H9 (cell line): Measurements from ENCODE around the gene DHRS9. TPM values are rescaled to one million over a fixed set of nuclear protein-coding genes. Genes with fewer than 3 reads are reported as not detected.

ENCODE experiments used
- DNase-seq: peaks from one replicate; pipeline ENCODE4 v3.0.0-alpha.2; 2017
- H2AFZ ChIP-seq: one replicate; pipeline ENCODE4 v1.6.1; 2013; ENCODE audit warnings: mild to moderate bottlenecking, low read length, control low read depth, moderate library complexity
- H2AK5ac ChIP-seq: 2 replicates; pipeline ENCODE4 v1.6.1; 2013; ENCODE audit warnings: low read length, control low read depth, mixed read lengths; ENCODE audit not compliant: insufficient read length
- H2BK120ac ChIP-seq: one replicate; pipeline ENCODE4 v1.6.1; 2013; ENCODE audit warnings: low read depth, mild to moderate bottlenecking, low read length, control low read depth, inconsistent platforms; ENCODE audit not compliant: poor library complexity, severe bottlenecking
- H2BK12ac ChIP-seq: 2 replicates; pipeline ENCODE4 v1.6.1; 2013; ENCODE audit warnings: low read length, control low read depth, mixed read lengths, low read depth; ENCODE audit not compliant: insufficient read length
- H2BK15ac ChIP-seq: 2 replicates; pipeline ENCODE4 v1.6.1; 2013; ENCODE audit warnings: low read depth, low read length, control low read depth
- H2BK20ac ChIP-seq: one replicate; pipeline ENCODE4 v1.6.1; 2013; ENCODE audit warnings: low read depth, mild to moderate bottlenecking, low read length, control low read depth, inconsistent platforms; ENCODE audit not compliant: poor library complexity, severe bottlenecking
- H2BK5ac ChIP-seq: 2 replicates; pipeline ENCODE4 v1.6.1; 2013; ENCODE audit warnings: low read length, control low read depth, mixed read lengths; ENCODE audit not compliant: insufficient read length
- H3K14ac ChIP-seq: 2 replicates; pipeline ENCODE4 v1.6.1; 2013; ENCODE audit warnings: low read length, control low read depth; ENCODE audit not compliant: insufficient read depth
- H3K18ac ChIP-seq: 2 replicates; pipeline ENCODE4 v1.6.1; 2013; ENCODE audit warnings: low read depth, mild to moderate bottlenecking, mixed read lengths, low read length, control low read depth; ENCODE audit not compliant: insufficient read length
- H3K23ac ChIP-seq: 2 replicates; pipeline ENCODE4 v1.6.1; 2013; ENCODE audit warnings: low read length, control low read depth, mixed read lengths, low read depth; ENCODE audit not compliant: insufficient read length
- H3K23me2 ChIP-seq: 2 replicates; pipeline ENCODE4 v1.6.1; 2013; ENCODE audit warnings: low read depth, mild to moderate bottlenecking, mixed read lengths, low read length, control low read depth; ENCODE audit not compliant: insufficient read length, poor library complexity, severe bottlenecking
- H3K27ac ChIP-seq: 2 replicates; pipeline ENCODE4 v1.5.1; 2013; ENCODE audit warnings: low read length, control low read depth, mixed read lengths, low read depth; ENCODE audit not compliant: insufficient read length
- H3K27me3 ChIP-seq: 2 replicates; pipeline ENCODE4 v1.6.1; 2013; ENCODE audit warnings: low read length, control low read depth, inconsistent platforms; ENCODE audit not compliant: insufficient read depth
- H3K4ac ChIP-seq: 2 replicates; pipeline ENCODE4 v1.6.1; 2013; ENCODE audit warnings: low read depth, mild to moderate bottlenecking, control low read depth, inconsistent platforms, low read length, moderate library complexity
- H3K4me1 ChIP-seq: 2 replicates; pipeline ENCODE4 v1.6.1; 2013; ENCODE audit warnings: low read length, control low read depth, inconsistent platforms; ENCODE audit not compliant: insufficient read depth
- H3K4me2 ChIP-seq: 2 replicates; pipeline ENCODE4 v1.6.1; 2013; ENCODE audit warnings: low read length, control low read depth, mixed read lengths; ENCODE audit not compliant: insufficient read length, insufficient read depth
- H3K56ac ChIP-seq: 2 replicates; pipeline ENCODE4 v1.6.1; 2013; ENCODE audit warnings: low read depth, mild to moderate bottlenecking, mixed read lengths, low read length, control low read depth; ENCODE audit not compliant: insufficient read length
- H3K79me1 ChIP-seq: 2 replicates; pipeline ENCODE4 v1.6.1; 2013; ENCODE audit warnings: low read depth, mild to moderate bottlenecking, moderate library complexity, low read length, control low read depth, inconsistent platforms; ENCODE audit not compliant: insufficient read depth, poor library complexity, severe bottlenecking
- H3K79me2 ChIP-seq: 2 replicates; pipeline ENCODE4 v1.6.1; 2013; ENCODE audit warnings: low read length, control low read depth, inconsistent platforms; ENCODE audit not compliant: insufficient read depth
- H3K9ac ChIP-seq: 2 replicates; pipeline ENCODE4 v1.6.1; 2013; ENCODE audit warnings: low read length, control low read depth, mixed read lengths; ENCODE audit not compliant: insufficient read length; ENCODE audit errors: extremely low read depth
- H3K9me3 ChIP-seq: one replicate; pipeline ENCODE4 v1.6.1; 2013; ENCODE audit warnings: low read depth, low read length, inconsistent platforms; ENCODE audit not compliant: control insufficient read depth
- H3T11ph ChIP-seq: one replicate; pipeline ENCODE4 v1.6.1; 2013; ENCODE audit warnings: mild to moderate bottlenecking, low read length, control low read depth, inconsistent platforms
- H4K20me1 ChIP-seq: one replicate; pipeline ENCODE4 v1.6.1; 2013; ENCODE audit not compliant: control insufficient read depth, insufficient read length, insufficient read depth
- H4K5ac ChIP-seq: 2 replicates; pipeline ENCODE4 v1.6.1; 2013; ENCODE audit warnings: low read depth, mild to moderate bottlenecking, mixed read lengths, low read length, control low read depth; ENCODE audit not compliant: insufficient read length
- H4K8ac ChIP-seq: replicated peaks from 2 replicates; pipeline ENCODE4 v1.6.1; 2013; ENCODE audit warnings: low read length, control low read depth, mixed read lengths, low read depth; ENCODE audit not compliant: insufficient read length
- H4K91ac ChIP-seq: 2 replicates; pipeline ENCODE4 v1.6.1; 2013; ENCODE audit warnings: low read depth, mild to moderate bottlenecking, moderate library complexity, mixed read lengths, low read length, control low read depth; ENCODE audit not compliant: insufficient read length
- H3K27ac Mint-ChIP-seq, 3 experiments: 2 replicates in 2 of 3; 3 replicates in 1 of 3; pipeline ENCODE4 v1.8.0; 2020 to 2021; ENCODE audit warnings: mixed read lengths in 3 of 3, mild to moderate bottlenecking in 1 of 3, moderate library complexity in 1 of 3
- H3K27me3 Mint-ChIP-seq: 2 replicates; pipeline ENCODE4 v1.8.0; 2021; ENCODE audit warnings: low read depth, mild to moderate bottlenecking, moderate library complexity, mixed read lengths
- H3K36me3 Mint-ChIP-seq, 3 experiments: 2 replicates in 2 of 3; 3 replicates in 1 of 3; pipeline ENCODE4 v1.8.0; 2020 to 2021; ENCODE audit warnings: low read depth in 3 of 3, mixed read lengths in 3 of 3; ENCODE audit not compliant: insufficient read depth in 1 of 3
- H3K4me1 Mint-ChIP-seq, 2 experiments: 2 replicates each; pipeline ENCODE4 v1.8.0; 2020; ENCODE audit warnings: mixed read lengths in 2 of 2
- H3K4me3 Mint-ChIP-seq, 2 experiments: 2 replicates in 1 of 2; 3 replicates in 1 of 2; pipeline ENCODE4 v1.8.0; 2020 to 2021; ENCODE audit warnings: mild to moderate bottlenecking in 2 of 2, mixed read lengths in 2 of 2, moderate library complexity in 1 of 2
- H3K9me3 Mint-ChIP-seq, 2 experiments: 2 replicates in 1 of 2; 3 replicates in 1 of 2; pipeline ENCODE4 v1.8.0; 2020; ENCODE audit warnings: mild to moderate bottlenecking in 2 of 2, mixed read lengths in 2 of 2, moderate library complexity in 1 of 2
- CTCF ChIP-seq: fragments of 200-600 bp; sonication (generic); conservative IDR thresholded peaks from 3 replicates; pipeline ENCODE4 v1.8.0; 2021; ENCODE audit warnings: antibody characterized with exemption, mild to moderate bottlenecking
- WGBS: extraction: QIAGEN DNeasy Blood & Tissue Kit; methylation state at CpG from one replicate; pipeline ENCODE4 v1.1.7; 2013; ENCODE audit warnings: missing lambda C conversion rate, low lambda C conversion rate, mixed read lengths; ENCODE audit not compliant: insufficient read length; ENCODE audit errors: extremely low coverage; 5-methylcytosine and 5-hydroxymethylcytosine counted together
- total RNA-seq: library from RNA; stranded (reverse); gene quantifications from 2 replicates; pipeline ENCODE4 v1.2.1, GENCODE V29; 2021

The DHRS9 gene
- total RNA-seq, 1 experiment from 2014 or later: not detected

- no peaks in the 10 kb centered on the region for H3K9me3 Mint-ChIP-seq
- Histone ChIP-seq H3K9me3 (no peaks in the 10 kb centered on the region), H3K14ac (no peak overlapping the region), H2AFZ (no peak overlapping the region), H2BK15ac (no peak overlapping the region), H3K18ac (no peak overlapping the region), H3K79me2 (no peaks in the 10 kb centered on the region), H4K5ac (no peak overlapping the region), H4K20me1 (no peaks in the 10 kb centered on the region), H2BK20ac (no peak overlapping the region), H3K27ac (no peak overlapping the region), H3K27me3 (no peaks in the 10 kb centered on the region), H3K4ac (no peak overlapping the region), H3K9ac (no peak overlapping the region), H3T11ph (no peak overlapping the region), H2BK5ac (no peak overlapping the region), H2BK12ac (no peak overlapping the region), H3K23me2 (no peaks in the 10 kb centered on the region), H3K4me1 (no peaks in the 10 kb centered on the region), H3K56ac (no peak overlapping the region), H3K4me2 (no peak overlapping the region), H4K91ac (no peak overlapping the region), H3K23ac (no peak overlapping the region), H3K79me1 (no peaks in the 10 kb centered on the region), H2BK120ac (no peak overlapping the region), H2AK5ac (no peak overlapping the region), H4K8ac (no peak overlapping the region)
- no peaks in the 10 kb centered on the region for H3K27me3 Mint-ChIP-seq
- peaks cover 0 to 5% of the 10 kb centered on the region in 2 experiments; a peak in 1 of 4 replicates for H3K4me1 Mint-ChIP-seq
- no peak overlapping the region for H3K27ac Mint-ChIP-seq
- no peak for TF ChIP-seq CTCF
- no CpG with 5 or more reads among the region's 1 CpG for WGBS
- no peak for DNase-seq
- no peaks in the 10 kb centered on the region for H3K36me3 Mint-ChIP-seq
- H3K4me3 Mint-ChIP-seq: no peak overlapping the region
Observed at GRCh38 chr2:169066897-169067296, 2.5 kb upstream of the DHRS9 start.
